HG03354 (cell line): ENCODE results near the gene BAIAP2.
"Not testable (repeated sequence)": the region's sequence is repeated elsewhere in the genome, so short reads cannot be mapped to it uniquely, and the experiment has no call there.

Experiments
- ATAC-seq: cut with Tn5 transposase; IDR thresholded peaks from one replicate; pipeline ENCODE4 v1.9.1; 2021; ENCODE audit warnings: mild to moderate bottlenecking; ENCODE audit not compliant: unreplicated experiment, poor library complexity, severe bottlenecking

Gene BAIAP2

DNA sequence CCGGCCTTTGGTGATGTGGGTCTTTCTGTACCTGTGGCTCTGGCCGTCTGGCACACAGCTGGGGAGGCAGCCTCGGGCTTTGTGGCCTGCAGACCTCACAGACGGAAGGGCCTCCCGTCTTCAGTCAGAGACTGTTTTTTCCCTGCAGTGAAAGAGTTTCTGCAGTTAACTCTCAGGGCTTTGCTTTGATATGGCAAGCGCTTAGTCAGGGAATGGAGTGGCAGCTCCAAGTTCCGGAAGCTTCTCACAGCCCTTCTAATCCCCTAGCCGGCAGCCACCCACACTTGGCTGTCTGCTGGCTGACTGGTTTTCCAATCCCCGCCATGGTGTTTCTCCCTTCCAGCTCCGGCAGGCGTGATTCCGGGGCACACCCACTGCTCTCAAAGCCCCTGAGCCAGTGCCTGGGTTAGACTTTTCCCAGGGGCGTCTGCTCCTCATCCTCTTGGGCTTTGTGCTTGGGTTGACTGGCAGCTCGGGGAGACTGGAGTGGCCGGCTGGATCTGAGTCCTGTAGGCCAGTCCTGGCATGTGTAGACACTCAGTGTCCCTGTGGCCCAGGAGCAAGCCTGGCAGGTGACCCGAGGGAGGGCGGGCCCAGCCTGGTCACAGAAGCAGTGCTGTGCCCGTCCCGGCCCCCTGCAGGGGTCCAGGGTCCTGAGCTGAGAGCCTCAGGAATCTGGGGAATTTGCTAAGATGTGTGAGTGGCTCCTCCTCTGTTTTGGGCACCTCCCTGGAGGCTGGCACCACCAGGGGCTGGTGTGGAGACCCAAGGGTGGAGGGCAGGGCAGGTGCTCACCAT lies 29.9 kb downstream of the BAIAP2 start:
- ATAC-seq = no peak

DNA sequence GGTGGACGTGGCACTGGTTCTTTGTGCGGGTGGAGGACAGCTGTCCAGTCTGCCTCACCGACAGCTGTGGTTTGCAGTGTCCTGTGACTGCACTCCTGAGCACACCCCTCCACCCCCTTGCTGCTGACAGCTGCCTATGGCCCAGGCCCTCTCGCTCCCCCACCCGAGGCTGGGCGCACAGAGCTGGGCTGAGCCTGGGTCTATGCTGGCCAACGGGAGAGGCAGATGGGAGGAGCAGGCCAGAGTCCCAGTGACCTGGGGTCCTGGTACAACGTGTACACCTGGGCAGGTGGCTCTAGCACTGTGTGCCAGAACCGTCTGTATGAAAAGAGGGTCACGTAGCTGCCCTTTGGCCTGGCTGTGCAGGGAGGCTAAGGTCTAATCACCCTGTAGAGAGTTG lies 30.5 kb downstream of the BAIAP2 start:
- ATAC-seq = no peak

DNA sequence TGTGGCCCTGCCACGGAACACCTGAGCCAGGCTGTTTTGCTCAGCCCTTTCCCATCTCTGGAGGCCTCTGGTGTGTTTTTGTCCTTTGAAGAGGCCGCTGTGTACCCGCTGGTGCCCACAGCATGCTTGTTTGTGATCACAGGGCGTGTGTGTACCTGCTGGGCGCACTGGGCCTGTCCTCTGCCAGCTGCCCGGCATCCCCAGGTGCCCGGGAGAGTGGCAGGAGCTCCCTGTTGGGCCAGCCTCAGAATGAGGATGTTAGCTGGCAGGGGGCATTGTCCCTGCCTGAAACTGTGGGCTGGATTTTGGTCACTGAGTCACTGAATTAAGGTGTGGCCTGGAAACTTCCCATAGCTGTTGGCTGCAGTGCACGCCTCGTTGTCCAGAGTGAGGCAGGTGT lies 31.1 kb downstream of the BAIAP2 start:
- no peak for ATAC-seq

DNA sequence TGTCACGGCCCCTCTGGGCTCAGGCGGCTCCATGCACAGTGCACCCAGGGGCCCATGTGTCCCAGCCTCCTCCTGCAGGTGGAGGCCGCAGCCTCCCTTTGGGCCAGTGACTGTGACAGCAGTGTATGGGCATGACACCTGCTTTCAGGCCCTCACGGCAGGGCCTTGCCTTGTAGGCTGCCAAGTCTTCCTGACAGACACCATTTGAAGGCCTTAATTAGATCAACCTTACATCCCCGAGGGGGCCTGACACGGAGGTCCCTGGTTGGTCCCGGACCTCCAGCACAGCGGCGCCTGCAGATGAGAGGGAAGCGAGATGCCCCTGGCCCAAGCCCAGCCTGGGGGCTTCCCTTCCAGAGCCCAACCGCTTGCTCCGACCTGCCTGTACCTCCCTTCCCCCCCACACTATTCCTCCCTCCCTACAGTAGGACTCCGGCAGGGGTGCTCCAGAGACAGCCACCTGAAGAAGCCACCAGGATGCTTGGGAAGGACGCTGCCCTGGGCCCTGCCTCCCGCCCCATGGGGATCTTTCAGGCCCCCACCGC lies 31.9 kb downstream of the BAIAP2 start:
- ATAC-seq = no peak

DNA sequence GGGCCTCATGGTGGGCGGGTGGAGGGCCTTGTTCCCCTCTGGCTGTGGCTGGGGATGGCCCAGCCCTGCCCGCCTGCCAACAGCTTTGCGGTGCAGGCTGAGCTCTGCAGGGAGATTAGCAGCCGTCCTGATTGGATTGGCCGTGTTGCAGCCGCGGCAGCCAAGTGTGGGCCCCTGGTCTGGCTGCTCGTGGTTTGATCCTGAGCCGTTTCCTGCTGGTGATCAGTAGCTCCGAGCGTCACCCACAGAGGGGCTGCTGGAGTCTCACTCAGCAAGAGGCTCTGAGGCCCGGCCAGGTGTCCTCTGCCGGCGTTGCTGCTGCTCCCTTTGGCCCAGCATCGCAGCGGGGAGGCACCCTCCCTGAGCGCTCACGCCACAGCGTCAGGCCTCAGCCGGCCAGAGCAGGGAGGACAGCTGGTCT lies 32.5 kb downstream of the BAIAP2 start:
- no peak for ATAC-seq

DNA sequence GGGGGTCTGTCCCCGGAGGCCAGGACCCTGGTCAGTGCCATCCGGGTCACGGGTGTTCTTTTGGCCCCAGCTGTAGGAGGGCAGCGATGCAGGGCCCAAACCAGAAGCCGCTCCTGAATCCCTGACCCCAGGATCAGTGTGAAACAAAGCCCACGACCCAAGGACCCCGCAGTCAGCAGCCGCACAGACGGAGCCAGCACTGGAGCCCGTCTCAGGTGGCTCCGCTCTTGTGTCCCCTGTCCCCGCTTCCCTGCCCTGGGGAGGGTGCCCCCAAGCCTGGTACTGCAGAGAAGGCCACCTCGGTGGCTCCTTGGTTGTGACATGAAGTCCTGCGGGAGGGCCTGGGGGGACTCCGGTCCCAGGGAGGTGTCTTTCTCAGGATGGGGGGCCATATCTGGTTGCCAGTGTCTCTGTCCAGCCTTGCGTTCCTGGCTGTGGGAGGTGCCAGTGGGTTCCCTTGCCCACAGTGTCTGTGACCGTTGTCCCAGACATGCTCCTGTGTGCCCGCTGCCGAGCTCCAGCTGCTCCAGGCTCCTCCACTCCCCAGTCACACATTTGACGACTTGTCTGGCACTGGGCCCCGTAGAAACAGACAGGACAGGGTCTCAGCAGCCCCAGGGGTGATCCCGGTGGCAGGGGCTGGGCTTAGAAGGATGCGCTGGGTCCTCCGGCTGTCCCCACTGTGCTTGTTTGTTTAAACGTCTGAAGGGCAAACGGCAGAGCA lies 33.6 kb downstream of the BAIAP2 start:
- no peak for ATAC-seq

DNA sequence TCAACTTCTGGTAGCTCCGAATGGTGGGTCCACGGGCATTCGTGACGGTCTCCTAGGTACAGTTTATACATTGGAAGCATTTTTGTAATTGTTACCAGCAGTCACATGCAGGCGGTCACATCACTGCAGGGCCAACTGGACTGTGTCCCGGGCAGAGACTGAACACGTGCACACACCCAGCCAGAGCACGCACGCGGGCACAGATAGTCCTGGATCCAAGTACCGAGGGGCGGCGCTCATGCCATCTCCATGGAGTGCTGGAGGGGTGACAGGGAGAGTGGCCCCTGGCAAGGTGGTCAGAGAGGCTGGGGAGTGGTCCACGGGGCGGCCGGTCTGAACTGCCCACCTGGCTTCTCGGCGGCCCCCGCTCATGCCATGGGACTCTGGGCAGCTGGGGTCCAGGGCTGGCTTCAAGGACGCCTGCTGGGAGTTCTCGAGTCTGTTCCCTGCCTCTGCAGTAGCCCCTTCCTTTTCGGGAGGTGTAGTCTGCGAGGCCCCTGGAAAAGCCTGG lies 34.2 kb downstream of the BAIAP2 start:
- no peak for ATAC-seq

DNA sequence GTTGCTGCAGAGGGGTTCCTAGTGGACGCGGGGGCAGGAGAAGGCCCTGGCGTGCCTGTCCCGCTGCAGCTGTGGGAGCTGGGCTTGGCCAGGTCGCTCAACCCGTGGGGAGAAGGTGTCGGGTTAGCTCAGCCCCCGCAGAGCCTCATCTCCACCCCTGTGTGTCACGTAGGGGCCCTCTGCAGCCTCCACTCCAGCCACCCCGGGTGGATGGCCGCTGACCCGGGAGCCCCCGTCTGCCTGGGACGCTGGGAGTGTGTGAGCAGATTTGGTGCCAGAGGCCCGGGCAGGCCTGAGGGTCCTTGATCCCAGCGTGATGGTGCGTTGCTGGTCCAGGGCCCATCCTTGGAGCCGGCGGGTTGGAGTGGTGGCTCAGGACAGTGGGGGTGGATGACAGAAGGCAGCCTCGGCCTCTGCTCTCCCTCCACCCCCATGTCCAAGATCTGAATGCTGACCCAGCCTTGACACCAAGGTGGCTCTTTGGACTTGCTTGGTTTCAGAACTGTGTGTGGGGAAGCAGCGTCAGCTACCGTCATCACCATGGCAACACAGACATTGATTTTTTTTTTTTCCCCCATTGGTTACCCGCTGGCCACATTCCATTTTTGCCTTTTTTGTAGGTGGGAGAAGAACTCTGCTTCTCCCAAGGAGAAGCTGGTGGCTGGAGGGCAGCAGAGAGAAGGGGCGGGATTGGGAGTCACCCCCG lies 35.7 kb downstream of the BAIAP2 start:
- ATAC-seq = no peak

DNA sequence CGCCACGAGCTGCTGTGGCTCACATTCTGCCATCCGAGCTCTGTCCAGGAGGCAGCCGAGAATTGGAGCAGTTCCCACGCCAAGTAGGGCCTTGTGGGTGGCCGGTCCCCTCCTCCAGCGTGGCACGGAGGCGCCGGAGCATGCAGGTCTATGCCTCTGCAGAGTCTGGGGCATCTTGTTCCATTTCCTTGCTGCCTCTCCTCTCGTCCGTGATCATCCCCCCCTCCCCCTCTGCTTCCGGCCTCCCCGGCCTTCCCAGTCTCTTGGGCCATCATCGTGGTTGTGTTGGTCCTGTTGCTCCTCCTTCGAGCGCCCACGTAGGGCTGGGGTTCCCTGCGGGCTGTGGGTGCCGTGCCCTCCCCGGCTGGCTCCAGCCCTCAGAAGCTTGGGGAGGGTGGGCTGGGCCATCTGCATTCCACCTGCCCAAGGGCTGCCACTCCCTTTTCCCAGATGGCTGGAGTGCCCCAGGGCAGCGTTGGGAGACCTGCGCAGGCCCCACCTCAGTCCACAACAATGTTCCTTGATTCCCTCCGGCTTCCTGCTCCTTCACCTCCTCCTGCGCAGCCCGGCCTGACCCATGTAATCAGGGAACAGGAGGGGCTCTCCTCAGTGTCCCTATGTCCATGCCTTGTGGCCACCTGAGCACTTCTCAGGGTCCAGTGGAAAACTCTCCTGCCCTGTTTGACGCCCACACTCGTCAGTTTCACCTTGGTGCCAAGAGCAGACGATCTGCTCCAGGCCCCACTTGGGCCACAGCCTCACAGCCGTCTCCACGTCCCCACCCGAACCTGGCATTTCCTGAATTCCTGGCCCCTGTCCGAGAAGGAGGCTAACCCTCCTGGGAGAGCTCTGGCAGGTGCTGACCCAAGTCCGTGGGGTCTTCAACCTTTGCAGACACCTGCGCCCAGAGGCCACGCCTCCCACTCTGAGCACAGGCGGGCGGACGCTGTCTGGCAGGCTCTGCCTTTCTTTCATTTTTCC lies 37.1 kb downstream of the BAIAP2 start:
- no peak for ATAC-seq

DNA sequence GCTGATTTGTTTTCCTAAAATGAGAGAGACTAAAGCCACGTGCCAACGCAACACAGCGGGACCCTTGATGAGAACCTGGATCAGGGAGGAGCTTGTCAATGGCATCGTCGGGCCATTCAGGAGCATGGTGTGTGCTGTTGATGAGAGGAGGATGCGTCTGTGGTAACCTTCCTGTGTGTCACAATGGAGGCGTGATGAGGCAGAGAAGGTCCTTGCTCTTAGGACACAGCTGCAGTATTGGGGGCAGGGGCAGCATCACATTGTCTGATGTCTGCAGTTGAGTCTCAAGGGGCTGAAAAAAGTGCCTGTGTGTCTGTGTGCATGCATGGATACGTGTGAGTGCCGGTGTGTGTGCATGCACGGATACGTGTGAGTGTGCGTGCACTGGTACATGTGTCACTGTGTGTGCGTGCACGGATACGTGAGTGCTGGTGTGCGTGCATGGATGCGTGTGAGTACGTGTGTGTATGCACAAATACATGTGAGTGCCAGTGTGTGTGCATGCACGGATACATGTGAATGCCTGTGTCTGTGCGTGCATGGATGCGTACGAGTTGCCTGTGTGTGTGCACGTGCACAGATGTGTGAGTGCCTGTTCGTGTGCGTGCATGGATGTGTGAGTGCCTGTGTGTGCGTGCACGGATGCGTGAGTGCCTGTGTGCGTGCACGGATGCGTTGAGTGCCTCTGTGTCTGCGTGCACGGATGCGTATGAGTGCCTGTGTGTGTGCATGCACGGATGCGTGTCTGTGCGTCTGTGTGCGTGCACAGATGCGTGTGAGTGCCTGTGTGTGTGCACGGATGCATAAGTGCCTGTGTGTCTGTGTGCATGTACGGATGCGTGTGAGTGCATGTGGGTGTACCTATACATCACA lies 39.3 kb downstream of the BAIAP2 start:
- no peak for ATAC-seq

DNA sequence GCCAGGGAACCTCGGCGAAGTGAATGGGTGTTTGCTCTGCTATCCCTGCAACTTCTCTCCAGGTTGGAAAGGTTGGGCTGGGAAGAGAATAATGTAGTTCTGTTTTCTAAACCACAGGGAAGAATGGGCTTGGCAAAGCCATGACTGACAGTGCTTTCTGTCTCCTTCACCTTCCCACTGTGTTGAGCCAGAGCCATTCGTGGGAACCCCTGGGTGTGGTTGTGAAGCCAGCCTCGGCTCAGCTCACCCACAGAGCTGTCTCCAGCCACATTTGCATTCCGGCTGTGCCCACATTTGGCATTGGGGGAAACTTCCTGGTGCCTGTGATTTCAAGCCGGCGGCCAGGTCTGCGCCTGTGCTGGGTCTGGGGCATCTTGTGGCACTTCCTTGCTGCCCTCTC lies 39.9 kb downstream of the BAIAP2 start:
- no peak for ATAC-seq

DNA sequence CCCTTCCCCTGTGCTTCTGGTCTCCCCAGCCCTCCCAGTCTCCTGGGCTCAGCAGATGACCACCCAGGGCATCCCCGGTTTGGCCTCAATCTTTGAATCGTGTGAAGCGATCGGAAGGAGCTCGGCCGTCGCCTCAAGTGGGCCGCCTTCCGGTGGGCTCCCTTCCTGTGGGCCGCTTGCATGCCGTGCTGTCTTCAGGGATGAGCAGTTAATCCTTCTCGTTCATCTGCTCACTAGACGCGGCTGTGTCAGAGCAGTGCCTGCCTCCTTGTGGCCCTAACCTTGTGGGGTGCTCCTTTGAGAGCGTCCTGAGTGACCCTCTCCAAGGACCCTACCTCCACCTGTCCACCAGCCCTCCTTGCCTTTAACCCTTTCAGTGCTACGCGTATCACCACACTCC lies 40.4 kb downstream of the BAIAP2 start:
- no peak for ATAC-seq

DNA sequence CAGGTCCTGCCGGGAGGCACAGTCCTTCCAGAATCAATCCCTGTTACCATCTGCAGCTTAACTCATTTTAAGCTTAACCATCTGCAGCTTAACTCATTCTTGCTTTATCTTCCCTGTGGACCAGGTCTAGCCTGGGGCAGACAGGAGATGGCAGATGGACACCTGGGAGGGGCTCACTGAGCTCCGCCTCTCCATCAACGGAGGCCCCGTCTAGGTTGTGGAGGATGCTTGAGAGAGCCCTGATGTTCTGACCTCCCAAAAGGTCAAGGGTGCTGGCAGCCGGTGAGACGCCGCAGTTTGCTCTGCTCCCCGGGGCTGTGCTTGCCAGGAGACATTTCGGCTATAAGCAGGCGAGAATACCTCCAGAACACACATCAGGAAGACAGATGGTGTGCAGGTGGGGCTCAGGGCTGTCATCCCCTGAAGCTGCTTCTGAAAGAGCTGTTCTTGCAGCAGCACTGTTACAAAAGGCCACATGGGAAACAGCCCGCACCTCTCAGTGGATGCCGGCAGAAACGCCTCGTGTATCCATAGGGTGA lies 41.3 kb downstream of the BAIAP2 start:
- no peak for ATAC-seq

DNA sequence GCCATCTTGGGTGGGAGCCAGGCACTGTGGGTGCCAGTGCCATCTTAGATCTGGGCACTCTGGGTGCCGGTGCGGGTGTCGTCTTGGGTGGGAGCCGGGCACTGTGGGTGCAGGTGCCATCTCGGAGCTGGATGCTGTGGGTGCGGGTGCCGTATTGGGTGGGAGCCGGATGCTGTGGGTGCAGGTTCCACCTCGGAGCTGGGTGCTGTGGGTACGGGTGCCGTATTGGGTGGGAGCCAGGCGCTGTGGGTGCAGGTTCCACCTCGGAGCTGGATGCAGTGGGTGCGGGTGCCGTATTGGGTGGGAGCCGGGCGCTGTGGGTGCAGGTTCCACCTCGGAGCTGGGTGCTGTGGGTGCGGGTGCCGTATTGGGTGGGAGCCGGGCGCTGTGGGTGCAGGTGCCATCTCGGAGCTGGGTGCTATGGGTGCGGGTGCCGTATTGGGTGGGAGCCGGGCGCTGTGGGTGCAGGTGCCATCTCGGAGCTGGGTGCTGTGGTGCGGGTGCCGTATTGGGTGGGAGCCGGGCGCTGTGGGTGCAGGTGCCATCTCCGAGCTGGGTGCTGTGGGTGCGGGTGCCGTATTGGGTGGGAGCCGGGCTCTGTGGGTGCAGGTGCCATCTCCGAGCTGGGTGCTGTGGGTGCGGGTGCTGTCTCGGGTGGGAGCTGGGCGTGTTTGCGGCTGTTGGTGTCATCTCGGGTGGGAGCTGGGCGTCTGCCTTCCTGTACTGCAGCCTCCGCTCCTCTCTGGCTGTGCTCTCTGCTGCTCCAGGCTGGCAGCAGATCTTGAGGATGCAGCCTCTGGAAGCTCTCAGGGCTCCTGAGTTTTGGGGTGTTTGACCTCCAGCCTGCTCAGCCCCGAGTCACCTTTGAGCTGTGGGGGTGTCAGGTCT lies 43.3 kb downstream of the BAIAP2 start:
- not testable (repeated sequence) for ATAC-seq

DNA sequence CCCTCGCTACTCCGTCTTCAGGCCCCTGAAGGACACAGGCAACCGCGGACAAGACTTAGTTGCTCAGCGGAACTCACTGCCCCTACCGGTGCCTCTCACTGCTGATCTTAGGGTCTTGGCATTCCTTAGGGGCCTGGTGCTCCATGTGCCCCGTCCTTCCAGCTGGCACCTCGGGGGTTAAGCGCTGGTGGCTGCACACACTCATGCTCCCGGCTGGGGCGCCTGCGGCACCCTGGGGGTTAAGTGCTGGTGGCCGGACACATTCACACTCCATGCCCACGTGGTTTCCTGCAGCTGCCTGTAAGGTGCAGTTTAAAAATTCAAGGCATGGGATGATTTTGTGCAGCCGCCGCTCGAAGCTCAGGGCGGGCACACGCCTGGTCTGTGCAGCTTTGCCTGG lies 45.1 kb downstream of the BAIAP2 start:
- no peak for ATAC-seq

DNA sequence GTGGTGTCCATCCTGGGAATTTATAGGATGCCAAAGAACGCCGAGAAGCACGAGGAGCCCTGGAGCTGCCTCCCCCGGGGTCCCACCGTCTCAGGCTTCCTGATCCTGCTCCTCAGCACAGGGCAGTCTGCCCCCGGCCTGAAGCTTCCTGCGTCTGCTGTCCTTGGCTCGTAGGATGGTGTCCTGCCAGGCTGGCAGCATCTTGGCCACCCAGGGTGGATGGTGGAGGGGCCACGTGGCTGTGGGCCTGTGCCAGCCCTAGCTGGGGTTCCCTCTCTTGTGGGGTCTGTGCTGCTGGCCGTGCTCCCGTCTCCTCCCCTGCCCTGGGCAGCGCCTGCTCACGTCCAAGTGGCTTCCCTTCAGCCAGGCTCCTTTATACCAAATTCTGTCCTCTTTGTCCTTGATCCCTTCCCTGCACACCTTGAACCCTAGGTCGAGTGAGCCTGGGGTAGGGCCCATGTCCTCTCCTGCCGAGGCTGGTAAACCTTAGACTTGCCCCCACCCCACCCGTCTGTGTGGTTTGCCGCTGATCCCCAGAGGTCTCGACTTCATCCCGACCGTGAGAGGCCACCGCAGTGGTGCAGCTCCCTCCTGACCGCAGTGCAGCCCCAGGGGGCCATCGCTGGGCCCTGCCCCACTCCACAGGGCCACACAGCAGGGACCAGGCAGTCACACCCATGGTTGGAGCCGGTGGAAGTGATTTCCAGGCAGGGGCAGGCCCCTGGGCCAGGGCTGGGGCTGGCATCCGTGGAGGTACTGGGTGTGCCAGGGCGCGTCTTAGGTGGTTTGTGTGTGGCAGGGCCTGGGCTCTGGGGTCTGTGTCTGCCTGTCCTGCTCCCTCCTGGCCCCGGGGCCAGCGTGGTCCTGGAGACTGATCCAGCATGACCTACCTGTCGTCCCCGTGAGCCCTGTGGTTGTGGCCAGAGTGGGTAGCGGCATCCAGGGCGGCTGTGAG lies 46.5 kb downstream of the BAIAP2 start:
- no peak for ATAC-seq
